Epithelial cell of esophagus (primary cell): Measurements from ENCODE around the gene LENG8.

Experiments used
- DNase-seq: peaks from one replicate; pipeline ENCODE4 v3.0.0; 2010; ENCODE audit warnings: low read depth
- H3K4me3 ChIP-seq: 2 replicates; pipeline ENCODE4 v1.5.1; 2011; ENCODE audit warnings: mild to moderate bottlenecking, low read length, control low read depth
- TF ChIP-seq, protein P1 (sequence below): IDR thresholded peaks from 2 replicates; pipeline ENCODE4 v1.5.1; 2011; ENCODE audit warnings: low read depth, mild to moderate bottlenecking, low read length, control low read depth, inconsistent platforms; ENCODE audit not compliant: insufficient read depth; ENCODE audit errors: missing control alignments

Gene LENG8

GRCh38 chr19:54462047-54462654 lies 13.2 kb downstream of the LENG8 start:
- DNase-seq = no peak
- TF ChIP-seq, protein P1, sequence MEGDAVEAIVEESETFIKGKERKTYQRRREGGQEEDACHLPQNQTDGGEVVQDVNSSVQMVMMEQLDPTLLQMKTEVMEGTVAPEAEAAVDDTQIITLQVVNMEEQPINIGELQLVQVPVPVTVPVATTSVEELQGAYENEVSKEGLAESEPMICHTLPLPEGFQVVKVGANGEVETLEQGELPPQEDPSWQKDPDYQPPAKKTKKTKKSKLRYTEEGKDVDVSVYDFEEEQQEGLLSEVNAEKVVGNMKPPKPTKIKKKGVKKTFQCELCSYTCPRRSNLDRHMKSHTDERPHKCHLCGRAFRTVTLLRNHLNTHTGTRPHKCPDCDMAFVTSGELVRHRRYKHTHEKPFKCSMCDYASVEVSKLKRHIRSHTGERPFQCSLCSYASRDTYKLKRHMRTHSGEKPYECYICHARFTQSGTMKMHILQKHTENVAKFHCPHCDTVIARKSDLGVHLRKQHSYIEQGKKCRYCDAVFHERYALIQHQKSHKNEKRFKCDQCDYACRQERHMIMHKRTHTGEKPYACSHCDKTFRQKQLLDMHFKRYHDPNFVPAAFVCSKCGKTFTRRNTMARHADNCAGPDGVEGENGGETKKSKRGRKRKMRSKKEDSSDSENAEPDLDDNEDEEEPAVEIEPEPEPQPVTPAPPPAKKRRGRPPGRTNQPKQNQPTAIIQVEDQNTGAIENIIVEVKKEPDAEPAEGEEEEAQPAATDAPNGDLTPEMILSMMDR = no peak
- H3K4me3 ChIP-seq = peak overlapping the region; percentile 81

- TF ChIP-seq, protein P1 = peak; percentile 44
- peak; percentile 70 for DNase-seq
- peak overlapping the region; percentile 81 for H3K4me3 ChIP-seq
Measured at GRCh38 chr19:54462655-54463530, 13.9 kb downstream of the LENG8 start.

- peak within 1 kb of the TSS; percentile 81 for H3K4me3 ChIP-seq
- TF ChIP-seq, protein P1 = no peak
Measured at GRCh38 chr19:54463531-54464043, 14.6 kb downstream of the LENG8 start, which contains the start of gene LENG9. Gene LENG9, minus strand, starts transcription at chr19:54463778. Its CDS starts 252 bp downstream, at chr19:54463526.

DNA sequence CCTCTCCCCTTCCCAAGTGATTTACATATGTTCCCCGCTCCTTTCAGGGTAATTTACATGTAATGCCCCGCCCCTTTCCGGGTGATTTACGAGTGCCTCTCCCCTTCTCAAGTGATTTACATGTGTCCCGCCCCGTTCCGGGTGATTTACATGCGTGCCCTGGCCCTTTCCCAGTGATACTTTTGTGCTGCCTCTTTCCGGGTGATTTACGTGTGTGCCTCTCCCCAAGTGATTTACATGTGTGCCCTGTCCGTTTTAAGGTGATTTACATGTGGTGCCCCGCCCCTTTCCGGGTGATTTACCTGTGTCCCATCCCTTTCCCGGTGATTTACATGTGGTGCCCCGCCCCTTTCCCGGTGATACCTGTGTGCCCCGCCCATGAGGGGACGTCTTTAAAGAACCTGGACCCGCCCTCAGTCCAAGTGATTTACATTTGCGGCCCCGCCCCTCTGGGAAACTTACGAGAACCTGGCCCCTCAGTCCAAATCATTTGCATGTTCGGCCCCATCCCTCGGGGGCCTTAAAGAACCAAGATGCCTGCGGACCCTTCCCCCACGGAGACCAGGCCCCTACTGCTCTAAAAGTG lies 15.1 kb downstream of the LENG8 start:
- peak; percentile 100 for DNase-seq
- peak overlapping the region; percentile 81 for H3K4me3 ChIP-seq
- TF ChIP-seq, protein P1 = no peak

More at GRCh38 chr19:54463531-54464043, 14.6 kb downstream of the LENG8 start, which contains the start of gene LENG9:
- DNase-seq = peak; percentile 100

DNA sequence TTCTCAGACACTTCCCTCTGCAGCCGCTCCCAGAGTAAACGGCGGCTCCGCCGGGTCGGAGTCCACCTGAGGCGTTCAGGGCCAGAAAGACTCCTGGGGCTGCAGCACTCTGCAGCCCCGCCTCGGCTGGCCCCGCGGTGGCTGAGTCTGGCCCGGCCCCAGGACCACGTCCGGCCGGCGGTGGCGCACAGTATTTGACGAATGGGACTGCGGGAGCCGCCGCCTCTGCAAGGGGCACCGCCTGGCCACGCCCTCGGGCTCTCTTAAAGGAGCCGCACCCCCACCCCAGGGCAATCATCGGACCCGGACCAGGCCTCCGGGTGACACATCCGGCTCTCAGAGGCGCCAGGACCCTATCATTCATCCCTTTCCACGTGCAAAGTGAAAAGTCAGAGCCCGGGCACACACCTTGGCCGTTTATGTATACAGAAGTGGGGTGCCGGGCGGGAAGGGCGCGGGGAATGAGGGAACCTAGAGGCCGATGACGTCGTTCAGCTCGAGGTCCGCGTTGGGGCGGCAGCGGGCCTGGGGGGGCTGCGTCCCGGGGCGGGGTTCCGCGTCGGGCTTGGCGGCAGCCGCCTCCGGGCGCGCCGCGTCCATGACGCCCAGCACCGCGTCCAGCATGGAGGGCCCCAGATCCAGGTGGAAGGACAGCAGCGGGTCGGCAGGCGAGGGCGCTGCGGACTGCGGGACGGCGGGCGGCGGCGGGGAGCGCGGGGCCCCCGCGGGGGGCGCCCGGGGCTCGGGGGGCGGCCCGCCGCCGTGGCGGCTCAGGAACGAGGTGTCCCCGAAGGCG lies 15.8 kb downstream of the LENG8 start:
- DNase-seq = peak; percentile 86
- peak overlapping the region; percentile 81 for H3K4me3 ChIP-seq
- TF ChIP-seq, protein P1 = no peak
